ENCODE data around the gene DNAH8. TPM values are rescaled to one million over a fixed set of nuclear protein-coding genes. Genes with fewer than 3 reads are reported as not detected.

The DNAH8 gene
- total RNA-seq, 1 donor from 2014 or later: 0.05 TPM

- TF ChIP-seq, protein P1, sequence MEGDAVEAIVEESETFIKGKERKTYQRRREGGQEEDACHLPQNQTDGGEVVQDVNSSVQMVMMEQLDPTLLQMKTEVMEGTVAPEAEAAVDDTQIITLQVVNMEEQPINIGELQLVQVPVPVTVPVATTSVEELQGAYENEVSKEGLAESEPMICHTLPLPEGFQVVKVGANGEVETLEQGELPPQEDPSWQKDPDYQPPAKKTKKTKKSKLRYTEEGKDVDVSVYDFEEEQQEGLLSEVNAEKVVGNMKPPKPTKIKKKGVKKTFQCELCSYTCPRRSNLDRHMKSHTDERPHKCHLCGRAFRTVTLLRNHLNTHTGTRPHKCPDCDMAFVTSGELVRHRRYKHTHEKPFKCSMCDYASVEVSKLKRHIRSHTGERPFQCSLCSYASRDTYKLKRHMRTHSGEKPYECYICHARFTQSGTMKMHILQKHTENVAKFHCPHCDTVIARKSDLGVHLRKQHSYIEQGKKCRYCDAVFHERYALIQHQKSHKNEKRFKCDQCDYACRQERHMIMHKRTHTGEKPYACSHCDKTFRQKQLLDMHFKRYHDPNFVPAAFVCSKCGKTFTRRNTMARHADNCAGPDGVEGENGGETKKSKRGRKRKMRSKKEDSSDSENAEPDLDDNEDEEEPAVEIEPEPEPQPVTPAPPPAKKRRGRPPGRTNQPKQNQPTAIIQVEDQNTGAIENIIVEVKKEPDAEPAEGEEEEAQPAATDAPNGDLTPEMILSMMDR (IDR thresholded peaks at IDR 0.05): no peak
- H3K4me3 Mint-ChIP-seq (ENCODE audit: unreplicated experiment): no peak overlapping the region
- H3K27ac Mint-ChIP-seq (ENCODE audit: unreplicated experiment): no peak overlapping the region
- peaks cover 2% of the 10 kb centered on the region for H3K36me3 Mint-ChIP-seq (ENCODE audit: low read depth)
- DNase-seq (ENCODE audit: low spot score): no peak
- H3K9me3 Mint-ChIP-seq (ENCODE audit: low read depth): peaks cover 11% of the 10 kb centered on the region
- H3K4me1 Mint-ChIP-seq (ENCODE audit: low read depth): no peaks in the 10 kb centered on the region
- peaks cover 15% of the 10 kb centered on the region for H3K27me3 Mint-ChIP-seq (ENCODE audit: low read depth)
Observed at GRCh38 chr6:38876475-38876874, 161.4 kb downstream of the DNAH8 start.

DNA sequence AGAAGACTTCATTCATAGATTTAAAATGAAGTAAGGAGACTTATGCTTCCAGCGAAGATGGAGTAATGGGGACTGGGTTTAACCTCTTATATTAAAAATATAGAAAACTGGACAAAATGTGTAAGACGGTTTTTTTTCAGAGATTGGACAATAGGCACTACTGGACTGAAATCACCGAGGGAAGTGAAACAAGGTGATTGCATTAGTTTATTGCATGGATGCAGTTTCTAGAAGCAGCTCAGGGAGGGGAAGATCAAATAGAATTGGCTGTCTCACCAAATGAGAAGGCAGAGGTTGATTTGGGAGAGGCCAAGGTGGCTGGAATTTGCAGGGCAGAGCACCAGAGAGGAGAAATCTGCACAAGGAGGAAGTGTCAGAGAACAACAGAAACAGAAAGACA, 162.6 kb downstream of the DNAH8 start:
- H3K4me1 Mint-ChIP-seq (ENCODE audit: low read depth): no peaks in the 10 kb centered on the region
- peaks cover 14% of the 10 kb centered on the region for H3K9me3 Mint-ChIP-seq (ENCODE audit: low read depth)
- no peak overlapping the region for H3K27ac Mint-ChIP-seq (ENCODE audit: unreplicated experiment)
- DNase-seq (ENCODE audit: low spot score): no peak
- H3K36me3 Mint-ChIP-seq (ENCODE audit: low read depth): peaks cover 2% of the 10 kb centered on the region
- TF ChIP-seq, protein P1 (IDR thresholded peaks at IDR 0.05): no peak
- peaks cover 12% of the 10 kb centered on the region for H3K27me3 Mint-ChIP-seq (ENCODE audit: low read depth)
- no peak overlapping the region for H3K4me3 Mint-ChIP-seq (ENCODE audit: unreplicated experiment)

DNA sequence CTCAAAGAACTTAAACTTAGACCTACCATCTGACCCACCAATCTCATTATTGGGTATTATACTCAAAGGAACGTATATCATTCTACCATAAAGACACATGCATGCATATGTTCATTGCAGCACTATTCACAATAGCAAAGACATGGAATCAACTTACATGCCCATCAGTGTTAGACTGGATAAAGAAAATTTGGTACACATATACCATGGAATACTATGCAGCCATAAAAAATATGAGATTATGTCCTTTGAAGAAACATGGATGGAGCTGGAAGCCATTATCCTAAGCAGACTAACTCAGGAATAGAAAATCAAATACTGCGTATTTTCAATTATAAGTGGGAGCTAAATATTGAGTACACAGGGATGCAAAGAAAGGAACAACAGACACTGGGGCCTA, 167.0 kb downstream of the DNAH8 start:
- TF ChIP-seq, protein P1 (IDR thresholded peaks at IDR 0.05): no peak
- DNase-seq (ENCODE audit: low spot score): no peak
- no peak overlapping the region for H3K4me3 Mint-ChIP-seq (ENCODE audit: unreplicated experiment)

GRCh38 chr6:38897507-38897906, 182.4 kb downstream of the DNAH8 start:
- no peak overlapping the region for H3K27ac Mint-ChIP-seq (ENCODE audit: unreplicated experiment)
- H3K4me1 Mint-ChIP-seq (ENCODE audit: low read depth): no peaks in the 10 kb centered on the region
- DNase-seq (ENCODE audit: low spot score): no peak
- no peaks in the 10 kb centered on the region for H3K36me3 Mint-ChIP-seq (ENCODE audit: low read depth)
- peaks cover 4% of the 10 kb centered on the region for H3K9me3 Mint-ChIP-seq (ENCODE audit: low read depth)
- peaks cover 23% of the 10 kb centered on the region for H3K27me3 Mint-ChIP-seq (ENCODE audit: low read depth)
- TF ChIP-seq, protein P1 (IDR thresholded peaks at IDR 0.05): no peak
- no peak overlapping the region for H3K4me3 Mint-ChIP-seq (ENCODE audit: unreplicated experiment)

More for the DNA sequence above, 167.0 kb downstream of the DNAH8 start:
- peaks cover 8% of the 10 kb centered on the region for H3K27me3 Mint-ChIP-seq (ENCODE audit: low read depth)
- H3K4me1 Mint-ChIP-seq (ENCODE audit: low read depth): no peaks in the 10 kb centered on the region
- peaks cover 14% of the 10 kb centered on the region for H3K9me3 Mint-ChIP-seq (ENCODE audit: low read depth)
- no peak overlapping the region for H3K27ac Mint-ChIP-seq (ENCODE audit: unreplicated experiment)
- H3K36me3 Mint-ChIP-seq (ENCODE audit: low read depth): peaks cover 2% of the 10 kb centered on the region

DNA sequence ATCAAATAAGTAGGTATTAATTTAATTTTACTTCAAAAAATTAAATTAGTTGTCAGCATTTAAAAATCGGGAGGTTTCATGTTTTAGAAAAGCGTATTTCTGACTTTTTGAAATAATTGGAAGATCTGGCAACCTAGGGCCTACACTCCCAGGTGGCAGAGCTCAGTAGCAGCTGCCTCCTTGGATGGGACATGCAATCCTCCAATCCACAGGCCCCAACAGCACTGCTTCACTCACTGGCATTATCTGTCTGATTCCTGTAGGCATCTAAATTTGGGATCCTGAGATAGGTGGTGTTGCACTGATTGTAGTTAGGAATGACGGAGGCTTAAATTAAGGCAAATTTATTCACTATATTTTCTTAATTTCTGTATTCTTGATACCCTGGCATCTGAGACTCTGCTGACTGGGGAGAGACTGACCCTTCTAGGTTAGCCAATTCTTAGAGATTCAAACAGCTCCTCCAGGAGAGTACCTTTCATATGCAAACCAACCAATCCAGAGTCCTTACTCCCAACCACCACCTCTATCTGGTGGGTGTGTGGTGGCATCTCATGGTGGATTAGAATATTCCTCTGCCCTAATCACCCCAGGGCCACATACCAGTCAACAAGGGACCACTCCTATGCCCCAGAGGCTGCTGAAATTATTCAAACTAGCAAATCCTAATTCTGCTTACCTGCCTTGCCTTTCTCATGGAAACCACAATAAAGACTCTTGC, 186.9 kb downstream of the DNAH8 start:
- Mint-ChIP-seq H3K36me3 (ENCODE audit: low read depth) (no peaks in the 10 kb centered on the region), H3K4me3 (ENCODE audit: unreplicated experiment) (no peak overlapping the region), H3K27ac (ENCODE audit: unreplicated experiment) (no peak overlapping the region), H3K4me1 (ENCODE audit: low read depth) (no peaks in the 10 kb centered on the region), H3K27me3 (ENCODE audit: low read depth) (peaks cover 8% of the 10 kb centered on the region), H3K9me3 (ENCODE audit: low read depth) (peaks cover 4% of the 10 kb centered on the region)
- no peak for DNase-seq (ENCODE audit: low spot score)
- TF ChIP-seq, protein P1 (IDR thresholded peaks at IDR 0.05): no peak

Measured in chondrocyte (in vitro differentiated cells).